Measurements from ENCODE around the gene TNKS1BP1.
"Not testable (repeated sequence)": the region's sequence is repeated elsewhere in the genome, so short reads cannot be mapped to it uniquely, and the experiment has no call there.

TNKS1BP1 gene

GRCh38 chr11:57310091-57310490 is 14.7 kb downstream of the TNKS1BP1 start:
- DNase-seq = no peak

GRCh38 chr11:57309106-57310059 is 15.4 kb downstream of the TNKS1BP1 start:
- no peak for DNase-seq

DNA sequence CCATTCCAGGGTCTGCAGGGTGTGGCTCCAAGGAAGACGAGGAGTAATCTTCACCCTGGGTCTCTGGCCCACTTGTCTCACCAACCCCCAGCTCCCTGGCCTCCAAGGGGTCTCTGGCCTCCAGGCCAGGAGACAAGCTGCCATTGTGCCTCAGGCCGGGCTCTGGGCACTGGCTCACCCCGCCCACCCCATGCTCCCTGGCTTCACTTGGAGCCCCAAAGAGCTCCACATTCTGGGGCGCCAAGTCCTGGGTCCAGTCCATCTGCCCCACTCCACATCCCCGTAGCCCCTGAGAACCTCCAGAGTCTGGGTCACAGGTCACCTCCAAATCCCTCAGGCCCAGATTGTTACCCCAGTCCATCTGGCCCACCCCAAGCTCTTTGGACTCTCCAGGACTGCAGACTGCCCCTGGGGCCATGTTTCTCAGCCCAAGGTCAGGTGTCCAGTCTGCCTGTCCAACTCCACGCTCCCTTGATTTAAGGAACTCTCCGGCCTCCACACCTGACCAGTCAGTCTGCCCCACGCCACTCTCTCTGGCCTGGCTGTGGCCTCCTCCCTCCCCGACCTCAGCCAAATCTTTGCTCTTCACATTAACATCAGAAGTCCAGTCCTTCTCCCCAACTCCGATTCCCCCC is 16.2 kb downstream of the TNKS1BP1 start:
- no peak for DNase-seq

DNA sequence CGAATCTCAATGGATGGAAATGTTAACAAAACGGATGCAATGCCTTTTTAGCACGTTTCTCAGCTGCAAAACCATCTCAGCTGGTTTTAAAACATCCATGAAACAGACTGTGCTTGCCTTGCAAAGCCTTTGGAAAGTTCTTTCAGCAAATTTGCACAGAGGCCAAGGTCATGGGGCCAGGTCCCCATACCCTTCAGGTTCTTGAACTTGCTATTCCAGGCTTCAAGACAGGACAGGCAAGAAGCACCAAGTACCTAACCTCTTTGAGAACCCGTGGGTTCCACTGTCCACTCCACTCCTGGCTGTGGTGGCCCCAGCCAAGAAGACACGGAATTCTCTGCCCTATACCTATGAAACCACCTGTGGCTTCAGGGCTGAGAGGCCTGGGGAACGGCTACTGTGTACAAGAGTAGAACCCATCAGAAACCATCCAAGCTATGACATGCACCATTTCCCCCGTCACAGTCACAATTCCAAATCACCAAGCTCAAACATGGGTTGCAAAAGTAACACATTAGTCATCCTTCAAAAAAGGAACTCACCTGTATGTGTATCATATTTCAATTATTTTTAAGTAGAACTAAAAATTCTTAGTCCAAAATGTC is 17.0 kb downstream of the TNKS1BP1 start:
- no peak for DNase-seq

- no peak for DNase-seq
Observed at GRCh38 chr11:57306940-57307565, 17.7 kb downstream of the TNKS1BP1 start.

- DNase-seq = no peak
Observed at GRCh38 chr11:57306161-57306876, 18.4 kb downstream of the TNKS1BP1 start.

- no peak for DNase-seq
Observed at GRCh38 chr11:57305523-57305922, 19.2 kb downstream of the TNKS1BP1 start.

- DNase-seq = no peak
Observed at GRCh38 chr11:57303990-57304579, 20.7 kb downstream of the TNKS1BP1 start.

GRCh38 chr11:57303280-57303989 is 21.3 kb downstream of the TNKS1BP1 start:
- no peak for DNase-seq

DNA sequence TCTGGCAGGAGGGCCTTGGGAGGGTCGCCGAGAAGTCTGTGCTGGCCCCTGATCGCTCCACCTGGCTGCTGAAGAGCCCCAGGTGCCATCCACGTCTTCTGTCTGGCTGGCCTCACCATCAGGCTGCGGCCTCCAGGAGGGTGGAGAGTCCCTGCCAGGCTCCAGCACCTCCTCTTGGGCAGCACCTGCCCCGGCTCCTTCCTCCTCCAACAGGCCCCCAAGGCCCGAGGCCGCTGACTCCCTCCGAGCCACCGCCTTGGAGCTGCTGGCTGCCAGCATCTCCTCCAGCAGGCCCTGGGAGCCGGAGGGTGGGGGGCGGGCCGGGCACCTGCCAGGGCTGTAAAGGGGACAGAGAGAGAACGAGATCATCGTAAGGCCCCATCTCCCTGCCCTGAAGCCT is 22.3 kb downstream of the TNKS1BP1 start:
- no peak for DNase-seq

DNA sequence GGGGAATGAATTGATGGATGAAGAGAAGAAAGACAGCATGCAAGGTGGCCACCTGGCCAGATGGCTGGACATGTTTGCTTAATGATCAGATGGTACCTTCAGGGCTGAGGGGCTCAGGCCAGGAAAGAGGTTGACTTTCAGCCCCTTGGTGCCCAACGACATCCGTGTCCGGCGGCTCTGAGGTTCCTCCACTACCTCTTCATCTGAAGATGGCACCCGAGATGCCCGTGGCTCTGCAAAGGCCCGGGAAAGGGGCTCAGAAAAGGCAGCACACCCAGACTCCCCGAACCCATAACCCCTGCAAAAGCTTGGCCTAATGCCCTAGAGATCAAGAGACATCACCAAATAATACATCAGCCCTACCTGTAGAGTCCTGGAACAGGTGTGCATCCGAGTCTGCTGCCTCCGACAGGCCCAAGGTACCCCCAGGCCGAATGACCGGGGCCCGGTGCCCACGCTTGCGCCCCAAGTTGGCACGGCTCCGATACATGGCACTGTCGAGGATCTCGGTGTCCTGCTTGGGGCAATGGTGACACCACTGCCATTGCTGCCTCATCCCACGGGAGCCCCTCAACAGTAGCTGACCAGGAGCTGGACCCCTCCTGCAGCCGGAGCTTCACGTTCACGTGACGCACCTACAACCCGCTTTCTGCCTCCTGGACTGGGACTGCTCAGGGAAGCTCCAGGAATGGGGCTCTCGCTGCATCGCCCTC is 22.9 kb downstream of the TNKS1BP1 start:
- no peak for DNase-seq

DNA sequence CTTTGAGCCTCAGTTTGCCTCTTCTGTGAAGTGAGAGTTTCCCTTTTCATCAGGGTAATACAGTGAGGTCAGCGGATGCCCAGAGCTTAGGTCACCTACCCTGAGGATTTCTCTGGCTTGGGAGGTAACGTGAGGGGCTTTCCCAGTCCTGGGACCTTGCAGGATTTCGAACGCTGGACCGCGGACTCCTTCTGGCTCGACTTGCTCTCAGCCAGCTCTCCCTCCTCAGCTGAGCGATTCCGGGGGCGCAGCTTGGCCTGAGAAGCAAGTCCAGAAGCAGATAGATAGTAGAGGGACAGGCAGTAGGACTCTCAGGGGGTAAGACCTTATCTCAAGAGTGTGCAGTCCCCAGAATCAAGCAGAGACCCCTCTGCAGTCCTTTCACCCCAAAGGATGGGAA is 24.0 kb downstream of the TNKS1BP1 start:
- DNase-seq = no peak

DNA sequence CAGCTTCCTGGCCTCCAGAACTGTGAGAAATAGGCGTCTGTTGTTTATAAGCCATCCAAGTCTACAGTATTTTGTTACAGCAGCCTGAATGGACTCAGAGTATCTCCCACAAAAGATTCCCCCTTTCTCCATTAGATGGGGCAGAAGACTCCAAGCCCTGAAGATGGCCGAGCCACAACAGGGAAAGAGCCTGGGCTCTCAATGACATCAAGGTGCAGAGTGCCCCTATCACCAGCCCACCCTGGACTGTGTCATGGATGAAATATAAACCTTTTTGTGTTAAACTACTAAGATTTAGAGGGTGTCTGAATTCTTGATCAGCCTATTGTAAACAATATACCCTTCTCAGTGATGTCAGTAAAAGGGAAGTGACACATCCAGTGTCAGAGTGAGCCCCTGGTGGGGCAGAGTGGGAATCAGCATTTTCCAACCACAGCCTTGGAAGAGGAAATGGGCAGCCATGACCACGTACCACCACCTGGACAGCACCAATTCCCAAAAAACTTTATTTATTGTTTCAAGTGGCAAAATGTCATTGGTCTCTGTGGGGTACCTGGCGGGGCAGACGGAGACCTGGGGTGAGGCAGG is 25.5 kb downstream of the TNKS1BP1 start:
- DNase-seq = no peak

- DNase-seq = no peak
Observed at GRCh38 chr11:57297221-57297620, 27.5 kb downstream of the TNKS1BP1 start.

DNA sequence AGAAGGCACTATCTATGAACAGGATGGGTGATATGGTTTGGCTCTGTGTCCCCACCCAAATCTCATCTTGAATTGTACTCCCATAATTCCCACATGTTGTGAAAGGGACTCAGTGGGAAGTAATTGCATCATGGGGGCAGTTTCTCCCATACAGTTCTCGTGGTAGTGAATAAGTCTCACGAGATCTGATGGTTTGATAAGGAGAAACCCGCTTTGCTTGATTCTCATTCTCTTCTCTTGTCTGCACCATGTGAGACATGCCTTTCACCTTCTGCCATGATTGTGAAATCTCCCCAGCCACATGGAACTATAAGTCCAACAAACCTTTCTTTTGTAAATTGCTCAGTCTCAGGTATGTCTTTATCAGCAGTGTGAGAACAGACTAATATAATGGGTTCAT is 28.5 kb downstream of the TNKS1BP1 start:
- DNase-seq = not testable (repeated sequence)

DNA sequence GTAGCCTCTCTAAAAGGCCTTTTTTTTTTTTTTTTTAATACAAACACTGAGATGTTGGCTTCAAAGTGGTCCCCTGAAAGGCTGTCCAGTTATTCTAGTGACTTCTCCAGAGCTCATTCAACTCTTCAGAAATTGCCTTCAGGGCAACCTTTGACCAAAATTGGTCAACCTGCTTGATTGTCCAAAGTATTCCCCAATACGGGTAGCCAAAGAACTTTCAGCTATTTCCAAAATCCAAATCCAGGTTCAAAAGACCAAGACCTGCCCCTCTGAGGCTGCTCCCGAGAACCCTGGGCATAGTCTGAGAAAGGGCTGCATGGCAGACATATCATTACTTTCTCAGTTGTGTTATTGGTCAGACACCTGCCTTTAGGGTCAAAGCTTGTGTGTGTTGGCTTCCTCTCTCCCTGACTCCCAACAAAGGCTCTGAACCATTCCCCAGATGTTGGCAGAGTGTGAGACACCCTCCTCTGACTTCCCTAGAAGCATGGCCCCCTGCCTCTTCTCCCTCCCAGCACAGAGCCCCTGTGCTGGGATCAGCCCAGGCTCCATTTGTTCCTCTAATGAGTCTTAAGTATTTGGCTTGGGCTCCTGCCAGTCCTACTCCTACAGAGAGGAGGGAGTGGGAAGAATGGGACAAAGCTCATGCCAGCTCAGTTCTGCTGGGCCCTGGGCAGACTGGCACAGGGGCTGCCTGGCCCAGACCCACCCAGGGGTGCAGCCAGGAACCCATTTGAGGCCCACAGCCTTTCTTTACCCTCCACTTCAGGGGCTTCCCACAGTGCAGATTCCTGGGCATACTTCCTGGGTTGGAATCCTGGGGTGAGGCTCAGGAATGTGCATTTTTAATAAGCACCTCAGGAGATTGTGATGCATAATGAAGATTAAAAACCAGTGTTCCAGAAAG is 30.3 kb downstream of the TNKS1BP1 start:
- no peak for DNase-seq

DNA sequence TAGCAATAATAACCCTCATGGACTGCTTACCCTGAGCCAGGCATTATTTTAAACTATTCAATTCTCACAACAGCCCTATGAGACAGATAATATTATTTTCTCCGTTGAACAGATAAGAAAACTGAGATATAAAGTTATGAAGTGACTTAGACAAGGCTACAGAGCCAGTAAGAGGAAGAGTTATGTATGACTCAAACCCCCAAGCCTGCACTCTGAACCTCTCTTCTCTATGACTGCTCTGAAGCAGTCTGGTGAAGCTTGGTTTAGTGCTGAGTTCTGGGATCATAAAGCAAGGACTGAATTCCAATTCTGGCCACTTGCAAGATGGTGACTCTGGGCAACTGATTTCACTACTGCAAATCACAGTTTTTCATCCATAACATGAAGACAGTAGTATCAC is 34.5 kb downstream of the TNKS1BP1 start:
- DNase-seq = no peak

DNA sequence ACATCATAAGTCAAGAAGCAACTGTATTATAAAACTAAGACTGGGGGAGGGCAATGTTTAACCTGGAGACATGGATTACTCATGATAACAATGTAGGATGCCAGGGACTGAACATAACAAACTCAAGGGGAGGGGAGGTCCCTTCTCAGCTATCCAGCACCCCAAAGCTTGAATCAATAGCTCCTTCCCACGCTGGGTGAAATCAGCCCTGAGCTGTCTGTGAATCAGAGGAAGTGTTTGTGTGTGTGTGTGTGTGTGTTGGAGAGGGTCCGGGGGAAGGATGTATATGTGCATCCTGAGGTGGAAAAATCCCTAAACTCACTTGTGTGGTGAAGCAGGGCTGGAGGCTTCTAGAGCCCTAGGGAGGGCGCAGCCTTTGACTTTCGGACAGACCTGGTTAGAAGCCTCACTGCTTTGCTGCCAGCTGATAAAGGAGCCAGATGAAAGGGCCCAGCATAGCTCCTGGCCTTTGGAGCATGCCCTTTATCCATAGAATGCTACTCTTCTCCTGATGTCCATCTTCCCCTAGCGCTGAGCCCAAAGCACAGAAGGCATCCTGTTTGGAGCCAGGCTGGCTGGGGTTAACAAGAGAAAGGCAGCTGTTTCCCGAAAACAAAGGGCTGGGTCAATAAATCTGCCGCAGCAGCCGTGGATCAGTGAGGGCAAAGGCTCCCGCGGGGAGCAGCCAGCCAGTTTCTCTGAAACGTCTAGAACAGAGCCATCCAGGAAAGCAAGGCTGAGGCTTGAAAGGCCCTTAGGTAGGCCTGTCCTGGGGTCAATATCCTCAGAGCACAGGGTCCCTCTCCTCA is 35.8 kb downstream of the TNKS1BP1 start:
- no peak for DNase-seq

DNA sequence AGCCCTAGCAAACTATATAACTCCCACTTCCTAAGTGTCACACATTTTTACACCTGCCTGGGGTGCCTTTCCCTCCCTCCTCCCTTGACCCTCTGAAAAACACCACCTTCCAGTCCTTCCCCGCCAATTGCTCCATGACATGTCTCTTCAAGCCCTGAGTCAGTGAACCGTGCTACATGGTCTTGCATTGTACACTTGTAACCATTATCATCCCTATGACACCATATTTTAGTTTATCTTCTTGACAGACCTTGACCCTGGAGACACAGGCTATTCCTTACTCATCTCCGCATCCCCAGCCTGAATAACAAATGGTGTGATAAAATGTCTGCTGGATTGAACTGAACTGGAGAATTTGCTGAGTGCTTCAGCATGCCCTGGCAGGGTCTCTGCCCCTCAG is 36.9 kb downstream of the TNKS1BP1 start:
- no peak for DNase-seq
